NCI-H1092 treated with DMSO at 0.1 percent for 48 hours (cell line): ENCODE measurements around the gene TMEM250.
A peak's percentile ranks its signal among the peaks of the same experiment; 100 is the strongest.
"Not testable (repeated sequence)": the region's sequence is repeated elsewhere in the genome, so short reads cannot be mapped to it uniquely, and the experiment has no call there.

Experiments
- DNase-seq: peaks from one replicate; lab custom pipeline; 2025; lab: John Stamatoyannopoulos, UW

Gene TMEM250

GRCh38 chr9:136111190-136111589 is 7.5 kb downstream of the TMEM250 start:
- DNase-seq = no peak

DNA sequence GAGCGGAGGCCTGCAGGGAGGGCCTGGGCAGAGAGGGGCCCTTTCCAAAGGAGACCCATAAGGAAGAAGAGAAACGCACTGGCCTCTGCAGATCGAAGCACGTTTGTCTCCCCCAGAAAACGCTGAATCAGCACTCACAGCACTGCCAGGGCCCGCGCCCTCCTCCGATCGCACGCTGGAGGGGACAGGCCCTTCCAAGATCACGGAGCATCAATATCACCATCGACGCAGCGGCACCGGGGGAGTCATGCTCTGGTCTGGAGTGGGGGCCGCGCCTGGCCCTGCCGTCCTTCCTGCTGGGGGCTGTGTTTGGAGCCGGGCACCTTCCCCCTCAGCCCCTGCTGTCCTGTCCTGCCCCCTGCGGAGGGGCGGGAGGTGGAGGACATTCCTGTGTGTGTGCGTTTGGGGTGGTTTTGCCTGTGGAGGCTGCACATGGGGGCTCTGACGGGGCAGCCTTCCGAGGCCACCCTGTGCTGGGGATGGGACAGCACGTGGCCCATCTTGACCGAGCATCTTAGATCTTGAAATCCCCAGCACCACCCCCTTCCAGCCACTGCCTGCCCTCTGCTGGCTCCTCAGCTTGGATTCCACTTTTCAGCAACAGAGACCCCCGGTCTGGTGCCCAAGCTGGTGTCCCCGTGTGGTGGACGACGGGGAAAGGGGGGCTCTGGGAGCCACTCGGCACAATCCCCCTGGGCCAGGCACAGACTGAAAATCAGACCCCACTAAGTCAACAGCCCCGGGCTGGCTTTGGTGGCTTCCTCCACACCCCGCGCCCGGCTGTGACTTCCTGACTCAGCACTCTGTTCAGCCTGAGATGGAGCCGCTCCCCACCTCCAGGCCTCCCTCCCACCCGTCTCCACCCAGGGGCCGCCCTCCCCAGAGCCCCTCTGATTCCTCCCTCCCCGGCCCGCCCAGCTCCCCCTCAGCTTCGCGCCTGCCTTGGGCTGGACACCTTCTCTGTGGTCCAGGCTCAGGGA is 8.3 kb downstream of the TMEM250 start:
- DNase-seq = peak; percentile 54

- peak; percentile 88 for DNase-seq
These were observed 9.2 kb downstream of the TMEM250 start for GRCh38 chr9:136109351-136110081.

DNA sequence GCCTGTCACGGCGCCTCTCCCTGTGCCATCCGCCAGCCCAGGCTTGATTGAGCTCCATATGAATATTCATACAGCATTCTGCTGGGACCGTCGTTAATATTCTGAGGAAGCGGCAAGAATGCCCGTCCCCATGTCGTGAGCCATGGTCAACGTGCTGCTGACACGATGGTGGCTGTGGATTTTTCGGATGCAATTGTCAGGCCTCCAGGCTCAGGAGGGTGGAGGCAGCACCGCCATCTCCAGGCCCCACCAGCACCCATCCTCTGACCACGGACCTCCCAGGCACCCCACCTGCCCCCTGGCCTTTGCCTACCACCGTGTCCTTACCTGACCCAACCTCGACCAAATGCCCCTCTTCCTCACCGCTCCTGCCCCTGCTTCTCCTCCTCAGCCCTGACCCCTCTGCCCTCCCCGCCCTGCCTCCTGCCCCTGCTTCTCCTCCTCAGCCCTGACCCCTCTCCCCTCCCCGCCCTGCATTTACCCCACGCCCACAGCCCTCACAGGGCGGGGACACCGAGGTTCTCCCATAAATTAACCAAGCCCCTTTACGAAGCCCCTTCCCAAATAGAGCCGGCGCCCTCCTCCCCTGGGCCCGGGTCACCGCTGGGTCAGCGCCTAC is 9.9 kb downstream of the TMEM250 start:
- DNase-seq = no peak

GRCh38 chr9:136107953-136108647 is 10.6 kb downstream of the TMEM250 start:
- DNase-seq = no peak

GRCh38 chr9:136107155-136107952 is 11.3 kb downstream of the TMEM250 start:
- DNase-seq = no peak

DNA sequence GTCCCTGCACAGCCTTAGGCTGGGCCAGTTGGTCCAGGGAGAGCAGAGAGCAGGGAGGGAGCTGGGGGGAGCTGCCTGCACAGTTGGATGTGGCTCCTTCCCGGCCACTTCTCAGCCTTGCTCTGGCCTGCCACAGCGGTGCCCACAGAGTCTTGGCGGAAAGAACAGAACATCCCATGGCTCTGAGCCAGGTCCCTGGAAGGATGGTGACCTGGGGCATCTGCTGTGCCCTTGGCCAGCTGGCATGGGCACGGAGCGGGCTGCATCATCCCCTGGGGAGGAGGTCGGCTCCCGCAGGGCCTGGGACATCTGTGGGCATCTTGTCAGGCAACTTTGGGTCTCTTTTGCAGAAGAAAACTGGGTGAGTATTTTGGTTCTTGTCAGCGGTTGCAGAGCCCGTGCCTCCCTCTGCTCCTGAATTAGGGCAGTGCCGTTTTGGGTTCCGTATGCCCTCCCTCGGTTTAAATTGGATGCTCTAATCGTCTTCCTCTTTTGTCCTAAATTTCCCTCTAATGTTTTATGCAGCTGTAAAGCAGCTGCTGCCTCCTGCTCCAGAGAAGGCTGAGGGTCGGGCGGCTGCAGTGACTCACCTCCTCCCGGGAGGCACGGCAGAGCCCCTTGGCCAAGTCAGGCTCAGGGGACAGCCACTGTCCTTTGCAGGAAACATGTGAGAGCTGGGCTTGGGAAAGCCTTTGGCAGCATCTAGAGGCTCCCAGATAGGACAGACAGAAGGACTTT is 13.1 kb downstream of the TMEM250 start:
- no peak for DNase-seq

GRCh38 chr9:136104916-136105315 is 13.8 kb downstream of the TMEM250 start:
- no peak for DNase-seq

GRCh38 chr9:136104488-136104800 is 14.2 kb downstream of the TMEM250 start:
- no peak for DNase-seq

DNA sequence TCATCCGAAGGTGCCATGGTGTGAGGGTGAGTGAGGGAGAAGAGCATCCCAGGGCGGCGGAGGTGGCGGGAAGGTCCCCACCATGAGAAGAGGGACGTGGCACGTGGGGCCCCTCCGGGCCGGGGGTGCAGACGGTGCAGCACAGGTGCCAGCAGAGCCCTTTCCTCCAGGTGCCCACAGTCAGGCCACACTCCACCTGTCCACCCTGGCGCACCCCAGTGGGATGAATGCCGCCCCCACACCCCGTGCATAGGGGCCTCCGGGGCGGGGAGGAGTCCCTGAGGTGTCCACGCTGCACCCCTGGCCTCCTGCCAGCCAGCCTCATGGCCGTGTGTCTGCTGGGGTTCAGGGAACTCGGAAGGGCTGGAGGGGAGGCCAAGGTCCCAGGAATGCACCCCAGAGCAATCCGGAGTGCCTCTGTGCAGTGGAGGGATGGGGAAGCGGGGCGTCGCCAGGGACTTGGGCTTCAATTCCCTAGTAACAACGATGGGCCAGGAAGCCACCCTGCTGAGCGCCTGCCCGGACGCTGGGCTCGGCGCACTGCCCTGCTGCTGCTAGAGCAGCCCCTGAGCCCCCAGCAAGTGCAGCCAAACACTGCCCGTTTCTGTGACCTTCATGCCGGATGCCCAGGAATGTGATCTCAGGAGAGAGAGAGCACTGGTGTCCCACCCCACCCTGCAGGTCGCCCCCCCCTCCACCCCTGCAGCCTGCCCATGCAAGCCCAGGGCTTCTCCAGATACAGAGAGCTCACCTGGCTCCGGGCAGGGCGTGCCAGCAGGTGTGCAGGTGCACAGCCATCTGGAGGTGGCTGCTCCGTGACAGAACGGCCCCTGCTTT is 14.8 kb downstream of the TMEM250 start:
- no peak for DNase-seq

GRCh38 chr9:136101615-136102074 is 17.0 kb downstream of the TMEM250 start:
- not testable (repeated sequence) for DNase-seq

GRCh38 chr9:136100700-136101614 is 17.7 kb downstream of the TMEM250 start:
- no peak for DNase-seq

GRCh38 chr9:136099542-136099941 is 19.1 kb downstream of the TMEM250 start:
- no peak for DNase-seq

- no peak for DNase-seq
These were observed 19.8 kb downstream of the TMEM250 start for GRCh38 chr9:136098844-136099243.

- no peak for DNase-seq
These were observed 20.5 kb downstream of the TMEM250 start for GRCh38 chr9:136098210-136098609.

DNA sequence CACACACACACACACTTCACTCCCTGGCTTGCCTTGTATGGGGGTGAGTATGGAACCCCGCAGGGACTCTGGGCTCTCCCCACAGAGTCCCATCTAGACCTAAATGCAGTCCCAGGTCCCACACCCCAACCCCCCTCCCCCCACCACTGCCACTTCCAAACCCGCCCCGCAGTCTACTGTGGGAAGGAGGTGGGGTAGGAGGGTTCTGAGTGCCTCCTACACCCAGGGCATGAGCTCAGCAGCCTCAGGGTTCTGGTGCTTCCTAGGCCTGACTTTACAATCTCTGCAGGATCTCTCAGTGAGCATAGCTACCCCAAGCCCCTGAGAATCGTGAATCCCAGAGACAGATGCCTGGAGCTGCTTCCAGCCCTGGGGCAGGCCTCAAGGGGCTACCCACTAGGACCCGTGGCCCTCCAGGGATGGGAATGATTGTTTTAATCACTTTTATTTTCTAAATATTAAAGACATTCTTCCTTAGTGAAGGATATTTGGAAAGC is 22.1 kb downstream of the TMEM250 start:
- DNase-seq = no peak

GRCh38 chr9:136095070-136096058 is 23.3 kb downstream of the TMEM250 start, which contains the start of gene NACC2:
NACC2 (minus strand) TSS chr9:136095289; CDS start chr9:136050521, 44,768 bp downstream.
- DNase-seq = no peak
